ENCODE measurements around the gene XPR1. TPM values are rescaled to one million over a fixed set of nuclear protein-coding genes. Genes with fewer than 3 reads are reported as not detected.

Gene XPR1
- total and polyA plus RNA-seq, 10 of the 15 experiments (the other 5 are each of a cell fraction or from before 2014, with no cell fraction given), result 1.1 to 33.9 (median 11.3) TPM

DNA sequence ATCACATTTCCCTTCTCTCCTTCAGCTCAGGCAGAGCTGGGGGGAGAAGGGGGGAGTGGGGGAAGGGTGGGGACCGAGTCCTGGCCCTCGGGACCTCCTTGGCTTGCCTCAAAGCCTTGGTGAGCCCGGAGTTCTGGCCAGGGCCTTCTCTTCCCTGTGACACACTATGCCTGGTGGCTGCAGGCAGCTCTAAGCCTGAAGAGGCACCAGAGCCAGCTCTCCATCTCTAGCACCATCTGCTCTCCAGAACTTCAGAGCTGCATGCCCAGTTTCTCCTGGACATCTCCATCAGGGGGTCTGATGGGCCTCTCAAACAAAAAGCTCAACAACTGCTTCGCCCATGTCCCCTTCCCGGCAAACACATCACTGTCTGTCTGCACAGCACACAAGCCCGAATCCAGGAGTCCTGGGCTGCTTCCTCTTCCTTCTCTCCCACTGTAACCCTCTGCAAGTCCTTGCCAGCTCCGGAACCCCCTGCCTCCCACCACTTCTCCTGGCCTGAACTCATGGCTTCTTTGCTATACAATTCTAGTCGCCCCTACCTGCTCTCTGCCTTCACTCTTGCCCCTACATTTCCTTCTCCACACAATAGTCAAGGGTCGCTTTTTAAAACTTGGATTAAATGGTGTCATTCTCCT lies 307.4 kb downstream of the XPR1 start:
- no peak overlapping the region for H3K4me2 ChIP-seq (ENCODE audit: control insufficient read depth, insufficient read depth)
- H3K9ac ChIP-seq (ENCODE audit: control insufficient read depth, insufficient read depth, low read length), result no peak overlapping the region
- H3K79me2 ChIP-seq (ENCODE audit: control insufficient read depth, insufficient read depth, low read length), result no peaks in the 10 kb centered on the region
- no peak overlapping the region for H3K4me3 ChIP-seq
- H4K20me1 ChIP-seq (ENCODE audit: control insufficient read depth, insufficient read depth), result no peaks in the 10 kb centered on the region
- no peak for FAIRE-seq
- H2AFZ ChIP-seq (ENCODE audit: control insufficient read depth, low read depth, low read length), result no peak overlapping the region
- no peak for DNase-seq (ENCODE audit: low read depth, low spot score)
- RAD21 ChIA-PET (ENCODE audit: unreplicated experiment), result interaction anchor here (1.4 to 2.1 kb wide), 2 partner anchors 57 to 221 kb away, joined by 3 to 6 read pairs; no protein-coding TSS in a partner anchor
- no peak for ATAC-seq
- WGBS (ENCODE audit: insufficient coverage, insufficient replicate concordance, low lambda C conversion rate, missing lambda C conversion rate), result 39% methylated on average over 7 of the region's 9 CpGs
- CTCF ChIA-PET, result interaction anchor here (1.2 kb wide), 1 partner anchor 18 kb away, joined by 5 read pairs; no protein-coding TSS in a partner anchor
- no TSS peak for BruUV-seq (replicated peaks)
- intact Hi-C loops (cut with micrococcal nuclease; ENCODE audit: unreplicated experiment), result no loop called here
- no peaks in the 10 kb centered on the region; a peak in 1 of 4 replicates for H3K27me3 ChIP-seq (replicated peaks in 1 of 2; ENCODE audit: control insufficient read depth in 2 of 2, insufficient read depth in 2 of 2, low read length in 1 of 2)
- in situ Hi-C loops (cut with MboI), result no loop called here
- H3K4me1 ChIP-seq (ENCODE audit: control insufficient read depth, insufficient read depth, low read length), result peaks cover 14% of the 10 kb centered on the region
- no peaks in the 10 kb centered on the region for H3K36me3 ChIP-seq (ENCODE audit: control insufficient read depth in 2 of 2, insufficient read depth in 2 of 2, low read length in 1 of 2)
- no peak overlapping the region for H3K27ac ChIP-seq (ENCODE audit: control insufficient read depth, insufficient read depth)
- H3K9me3 ChIP-seq (replicated peaks; ENCODE audit: control insufficient read depth, insufficient read depth, low read length), result no peaks in the 10 kb centered on the region
- SMC1A ChIA-PET (ENCODE audit: uncharacterized antibody, unreplicated experiment), result interaction anchor here (0.8 kb wide), 1 partner anchor 17 kb away, joined by 3 read pairs; no protein-coding TSS in a partner anchor
- POLR2A ChIA-PET, result no interaction called here
- TF ChIP-seq RELA (IDR thresholded peaks at IDR 0.05; ENCODE audit: borderline replicate concordance, partially characterized antibody) (no peak), BHLHE40 (IDR thresholded peaks at IDR 0.05; ENCODE audit: borderline replicate concordance in 1 of 2, low read depth in 2 of 2, low read length in 1 of 2) (no peak), ESRRA (IDR thresholded peaks at IDR 0.05; ENCODE audit: low read length) (no peak), NR2C1 (IDR thresholded peaks at IDR 0.05) (no peak), HCFC1 (IDR thresholded peaks at IDR 0.05; ENCODE audit: low read length) (no peak), FOXM1 (IDR thresholded peaks at IDR 0.05; ENCODE audit: low read depth, low read length) (no peak), JUND (IDR thresholded peaks at IDR 0.05; ENCODE audit: low read depth, low read length) (no peak), TCF12 (IDR thresholded peaks at IDR 0.05; ENCODE audit: low read depth, low read length) (no peak), TCF7 (IDR thresholded peaks at IDR 0.05; ENCODE audit: borderline replicate concordance) (no peak), EED (IDR thresholded peaks at IDR 0.05; ENCODE audit: low read depth) (no peak), BACH1 (IDR thresholded peaks at IDR 0.05; ENCODE audit: borderline replicate concordance) (no peak), CBX3 (IDR thresholded peaks at IDR 0.05; ENCODE audit: borderline replicate concordance, low read depth) (no peak), RFX5 (IDR thresholded peaks at IDR 0.05; ENCODE audit: low read depth, low read length) (no peak)
- TF ChIP-seq, protein P1, sequence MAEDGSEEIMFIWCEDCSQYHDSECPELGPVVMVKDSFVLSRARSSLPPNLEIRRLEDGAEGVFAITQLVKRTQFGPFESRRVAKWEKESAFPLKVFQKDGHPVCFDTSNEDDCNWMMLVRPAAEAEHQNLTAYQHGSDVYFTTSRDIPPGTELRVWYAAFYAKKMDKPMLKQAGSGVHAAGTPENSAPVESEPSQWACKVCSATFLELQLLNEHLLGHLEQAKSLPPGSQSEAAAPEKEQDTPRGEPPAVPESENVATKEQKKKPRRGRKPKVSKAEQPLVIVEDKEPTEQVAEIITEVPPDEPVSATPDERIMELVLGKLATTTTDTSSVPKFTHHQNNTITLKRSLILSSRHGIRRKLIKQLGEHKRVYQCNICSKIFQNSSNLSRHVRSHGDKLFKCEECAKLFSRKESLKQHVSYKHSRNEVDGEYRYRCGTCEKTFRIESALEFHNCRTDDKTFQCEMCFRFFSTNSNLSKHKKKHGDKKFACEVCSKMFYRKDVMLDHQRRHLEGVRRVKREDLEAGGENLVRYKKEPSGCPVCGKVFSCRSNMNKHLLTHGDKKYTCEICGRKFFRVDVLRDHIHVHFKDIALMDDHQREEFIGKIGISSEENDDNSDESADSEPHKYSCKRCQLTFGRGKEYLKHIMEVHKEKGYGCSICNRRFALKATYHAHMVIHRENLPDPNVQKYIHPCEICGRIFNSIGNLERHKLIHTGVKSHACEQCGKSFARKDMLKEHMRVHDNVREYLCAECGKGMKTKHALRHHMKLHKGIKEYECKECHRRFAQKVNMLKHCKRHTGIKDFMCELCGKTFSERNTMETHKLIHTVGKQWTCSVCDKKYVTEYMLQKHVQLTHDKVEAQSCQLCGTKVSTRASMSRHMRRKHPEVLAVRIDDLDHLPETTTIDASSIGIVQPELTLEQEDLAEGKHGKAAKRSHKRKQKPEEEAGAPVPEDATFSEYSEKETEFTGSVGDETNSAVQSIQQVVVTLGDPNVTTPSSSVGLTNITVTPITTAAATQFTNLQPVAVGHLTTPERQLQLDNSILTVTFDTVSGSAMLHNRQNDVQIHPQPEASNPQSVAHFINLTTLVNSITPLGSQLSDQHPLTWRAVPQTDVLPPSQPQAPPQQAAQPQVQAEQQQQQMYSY (CRISPR knock-in tag; IDR thresholded peaks at IDR 0.05), result no peak
- TF ChIP-seq, protein P2, sequence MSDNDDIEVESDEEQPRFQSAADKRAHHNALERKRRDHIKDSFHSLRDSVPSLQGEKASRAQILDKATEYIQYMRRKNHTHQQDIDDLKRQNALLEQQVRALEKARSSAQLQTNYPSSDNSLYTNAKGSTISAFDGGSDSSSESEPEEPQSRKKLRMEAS (IDR thresholded peaks at IDR 0.05; ENCODE audit: low read depth, low read length), result no peak
- TF ChIP-seq, protein P3, sequence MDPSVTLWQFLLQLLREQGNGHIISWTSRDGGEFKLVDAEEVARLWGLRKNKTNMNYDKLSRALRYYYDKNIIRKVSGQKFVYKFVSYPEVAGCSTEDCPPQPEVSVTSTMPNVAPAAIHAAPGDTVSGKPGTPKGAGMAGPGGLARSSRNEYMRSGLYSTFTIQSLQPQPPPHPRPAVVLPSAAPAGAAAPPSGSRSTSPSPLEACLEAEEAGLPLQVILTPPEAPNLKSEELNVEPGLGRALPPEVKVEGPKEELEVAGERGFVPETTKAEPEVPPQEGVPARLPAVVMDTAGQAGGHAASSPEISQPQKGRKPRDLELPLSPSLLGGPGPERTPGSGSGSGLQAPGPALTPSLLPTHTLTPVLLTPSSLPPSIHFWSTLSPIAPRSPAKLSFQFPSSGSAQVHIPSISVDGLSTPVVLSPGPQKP (IDR thresholded peaks at IDR 0.05; ENCODE audit: low read depth, low read length), result no peak
